GM19351 (cell line): ENCODE data around the gene PCED1B.
"Not testable (repeated sequence)": the region's sequence is repeated elsewhere in the genome, so short reads cannot be mapped to it uniquely, and the experiment has no call there.

Experiments used
- ATAC-seq: cut with Tn5 transposase; IDR thresholded peaks from one replicate; pipeline ENCODE4 v1.9.1; 2021; ENCODE audit warnings: mild to moderate bottlenecking, moderate library complexity; ENCODE audit not compliant: unreplicated experiment

Gene PCED1B

GRCh38 chr12:47117305-47117704 lies 37.9 kb downstream of the PCED1B start:
- ATAC-seq: not testable (repeated sequence)

GRCh38 chr12:47120736-47121135 lies 41.3 kb downstream of the PCED1B start:
- ATAC-seq: no peak

DNA sequence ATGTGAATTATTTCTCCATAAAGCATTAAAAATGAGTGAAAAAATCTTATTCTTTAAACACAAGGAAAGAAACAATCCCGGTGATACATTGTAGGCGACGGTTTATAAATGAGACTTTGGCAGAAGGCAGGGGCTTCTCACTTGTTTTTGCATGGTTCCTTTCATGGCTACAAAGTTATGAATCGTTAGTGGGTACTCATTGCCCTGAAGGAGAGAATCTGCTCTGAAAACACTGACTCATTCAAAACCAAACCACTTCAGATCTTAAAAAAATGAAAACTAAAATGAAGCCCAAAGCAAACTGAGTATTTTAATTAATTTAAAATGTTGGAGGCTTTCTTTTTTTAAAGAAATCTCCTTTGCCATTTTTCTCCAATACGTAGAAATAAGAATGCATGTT lies 41.7 kb downstream of the PCED1B start:
- ATAC-seq: no peak

DNA sequence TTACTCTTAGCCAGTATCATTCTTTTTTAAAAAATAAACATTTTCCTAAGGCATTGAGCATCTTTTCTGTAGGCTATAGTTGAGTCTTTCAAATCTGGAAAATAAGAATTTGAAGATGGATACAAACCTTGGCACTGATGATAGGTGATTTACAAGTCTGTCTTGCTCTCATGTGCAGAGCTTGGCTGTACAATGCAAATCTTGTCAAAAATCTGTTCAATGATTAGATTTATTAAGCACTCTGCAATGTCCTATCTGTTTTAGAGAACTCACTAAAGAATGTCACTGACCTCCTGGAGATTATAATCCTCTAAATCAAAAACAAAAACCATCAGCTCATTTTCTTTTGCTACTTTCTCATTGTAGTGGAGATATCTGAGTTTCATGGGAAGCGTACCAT lies 43.2 kb downstream of the PCED1B start:
- ATAC-seq: no peak

DNA sequence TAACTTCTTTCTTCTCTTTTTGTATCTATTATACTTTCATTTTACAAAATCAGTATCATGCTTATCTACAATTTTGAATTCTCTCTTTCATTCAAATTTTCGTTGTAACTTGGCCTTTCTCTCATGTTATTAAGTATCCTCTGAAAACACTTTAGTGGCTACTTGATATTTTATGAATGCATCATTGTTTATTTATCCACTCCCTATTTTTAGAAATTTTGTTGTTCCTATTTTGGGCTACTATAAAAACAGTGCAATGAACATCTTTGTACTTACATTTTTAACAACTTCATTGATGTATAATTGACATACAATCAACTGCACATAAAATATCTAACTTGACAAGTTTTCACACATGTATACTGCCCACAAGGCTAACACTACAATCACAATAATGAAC lies 44.3 kb downstream of the PCED1B start:
- ATAC-seq: no peak

DNA sequence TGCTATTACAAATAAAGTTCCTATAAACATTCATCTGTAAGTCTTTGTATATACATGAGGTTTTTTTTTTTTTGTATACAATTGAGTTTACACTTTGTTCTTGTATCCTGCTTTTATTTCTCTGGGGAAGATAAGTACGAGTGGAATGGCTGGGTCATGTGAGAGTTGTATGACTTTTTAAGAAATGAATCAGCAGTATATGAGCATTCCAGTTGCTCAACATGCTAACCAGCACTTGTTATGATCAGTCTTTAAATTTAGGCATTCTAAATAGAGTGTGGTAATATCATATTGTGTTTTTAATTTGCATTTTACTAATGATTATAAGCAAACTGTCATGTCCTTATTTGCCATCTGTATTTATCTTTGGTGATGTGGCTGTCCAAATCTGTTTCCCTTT lies 45.0 kb downstream of the PCED1B start:
- no peak for ATAC-seq

GRCh38 chr12:47126246-47126645 lies 46.8 kb downstream of the PCED1B start:
- ATAC-seq: no peak

DNA sequence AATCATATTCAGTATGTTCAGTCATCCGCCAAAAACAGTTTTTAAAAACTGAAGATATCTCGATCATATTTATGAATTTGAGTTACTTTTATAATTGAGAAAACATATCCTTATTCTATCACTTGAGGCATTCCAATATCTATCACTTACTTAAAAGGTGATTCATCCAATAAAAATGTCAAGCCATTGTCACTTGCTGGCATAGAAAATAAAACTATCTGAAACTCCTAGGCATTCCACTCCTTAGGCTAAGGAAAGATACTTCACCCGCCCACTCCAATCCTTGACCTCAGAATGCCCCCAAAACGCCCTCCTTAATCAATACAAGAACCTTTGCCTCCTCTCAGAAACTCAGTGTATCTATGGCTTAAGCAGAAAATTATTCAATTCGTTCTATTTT lies 51.6 kb downstream of the PCED1B start:
- no peak for ATAC-seq

GRCh38 chr12:47134005-47134404 lies 54.6 kb downstream of the PCED1B start:
- no peak for ATAC-seq

DNA sequence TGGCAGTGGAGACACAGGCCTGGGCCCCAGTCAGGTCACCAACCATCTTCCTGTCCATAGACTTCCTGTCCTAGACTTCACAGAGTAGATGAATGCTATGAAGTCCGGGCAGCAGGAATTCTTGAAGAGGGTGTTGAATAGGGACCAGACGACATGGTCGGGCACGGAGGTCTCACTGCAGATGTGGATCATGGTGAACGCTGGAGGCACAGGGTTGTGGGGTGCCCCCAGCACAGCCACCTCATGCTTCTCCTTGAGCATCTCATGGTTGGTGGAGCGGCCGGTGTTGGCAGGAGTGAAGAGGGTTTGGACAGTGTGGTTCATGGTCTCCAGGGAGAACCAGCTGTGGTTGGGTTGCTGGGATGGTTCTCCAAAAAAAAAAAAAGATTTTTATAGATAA lies 56.2 kb downstream of the PCED1B start:
- no peak for ATAC-seq

DNA sequence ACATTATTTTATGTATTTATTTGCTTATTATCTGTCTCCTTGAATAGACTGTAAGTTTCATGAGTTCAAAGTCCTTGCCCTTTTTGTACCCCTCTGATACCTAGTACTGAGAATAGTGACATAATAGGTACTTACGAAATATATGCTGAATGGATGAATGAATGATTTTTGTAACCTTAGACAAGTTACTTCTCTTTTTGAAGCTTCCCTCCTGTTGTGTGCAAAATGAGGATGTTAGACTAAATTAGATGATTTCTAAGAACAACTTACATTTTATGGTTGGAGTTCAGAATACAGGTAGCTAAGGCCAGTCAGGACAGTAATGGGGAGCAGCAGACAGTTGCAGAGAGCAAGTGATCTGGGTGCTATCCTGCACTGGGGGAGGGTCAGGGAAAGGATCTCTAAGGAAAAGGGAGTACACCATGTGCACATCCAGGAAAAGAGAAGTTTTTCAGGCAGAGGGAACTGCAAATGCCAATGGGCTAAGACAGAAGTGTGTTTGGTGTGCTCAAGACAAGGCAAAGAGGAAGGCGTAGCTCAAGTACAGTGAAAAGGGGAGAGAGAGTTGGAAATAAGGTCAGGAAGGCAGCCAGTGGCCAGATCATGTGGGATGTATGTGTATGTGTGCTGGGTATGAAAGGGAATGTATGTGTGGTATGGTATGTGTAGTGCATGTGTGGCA lies 59.7 kb downstream of the PCED1B start:
- no peak for ATAC-seq

GRCh38 chr12:47141459-47141858 lies 62.0 kb downstream of the PCED1B start:
- no peak for ATAC-seq

- no peak for ATAC-seq
These were observed 65.3 kb downstream of the PCED1B start for GRCh38 chr12:47144769-47145168.

- ATAC-seq: no peak
These were observed 65.8 kb downstream of the PCED1B start for GRCh38 chr12:47145188-47145587.

- ATAC-seq: no peak
These were observed 68.3 kb downstream of the PCED1B start for GRCh38 chr12:47147739-47148138.

DNA sequence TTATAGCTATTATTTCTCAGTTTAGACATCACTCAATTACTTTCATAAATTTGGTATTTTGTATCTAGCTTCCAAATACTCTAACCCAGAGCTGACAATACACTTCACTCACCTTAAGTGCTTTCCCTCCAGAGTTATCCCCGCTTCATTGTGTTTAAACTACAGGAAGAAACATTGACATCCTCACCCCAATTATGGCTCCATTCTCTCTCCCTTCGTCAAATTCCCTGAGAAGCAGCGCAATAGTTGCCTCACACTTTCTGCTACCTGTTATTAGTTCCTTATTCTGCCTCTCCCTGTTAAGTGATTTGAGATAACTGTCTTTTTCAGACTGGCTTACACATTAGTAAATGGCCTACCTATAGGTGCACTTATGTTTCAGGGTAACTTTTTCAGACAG lies 69.7 kb downstream of the PCED1B start:
- ATAC-seq: no peak

GRCh38 chr12:47152095-47152494 lies 72.7 kb downstream of the PCED1B start:
- ATAC-seq: no peak

- no peak for ATAC-seq
These were observed 76.2 kb downstream of the PCED1B start for GRCh38 chr12:47155457-47156166.

DNA sequence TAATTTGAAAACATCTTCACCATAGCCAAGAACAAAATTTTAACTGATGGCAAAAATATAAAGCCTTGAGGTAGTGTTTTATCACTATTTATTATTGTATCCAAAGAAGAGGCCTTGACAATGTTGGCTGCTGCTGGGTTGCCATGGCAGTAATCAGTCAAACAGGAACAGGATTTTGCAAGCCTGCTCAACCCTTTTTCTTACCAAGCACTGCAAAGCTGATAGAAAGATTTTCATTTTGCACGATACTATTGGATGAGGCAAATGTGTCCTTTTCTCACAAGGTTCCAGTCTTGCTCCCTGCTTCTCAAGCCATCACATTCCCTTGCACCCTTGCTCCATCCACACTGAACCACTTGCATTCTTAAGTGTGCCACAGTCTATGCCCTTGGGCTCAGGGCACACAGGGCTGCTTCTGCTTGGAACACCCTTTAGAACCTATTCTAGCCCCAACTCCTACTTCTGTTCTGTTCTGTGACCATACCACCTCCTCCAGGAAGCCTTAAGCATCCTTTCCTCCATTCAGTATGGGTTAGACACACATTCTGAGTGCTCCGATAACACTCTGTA lies 76.8 kb downstream of the PCED1B start:
- ATAC-seq: no peak

- no peak for ATAC-seq
These were observed 79.4 kb downstream of the PCED1B start for GRCh38 chr12:47158792-47159191.

DNA sequence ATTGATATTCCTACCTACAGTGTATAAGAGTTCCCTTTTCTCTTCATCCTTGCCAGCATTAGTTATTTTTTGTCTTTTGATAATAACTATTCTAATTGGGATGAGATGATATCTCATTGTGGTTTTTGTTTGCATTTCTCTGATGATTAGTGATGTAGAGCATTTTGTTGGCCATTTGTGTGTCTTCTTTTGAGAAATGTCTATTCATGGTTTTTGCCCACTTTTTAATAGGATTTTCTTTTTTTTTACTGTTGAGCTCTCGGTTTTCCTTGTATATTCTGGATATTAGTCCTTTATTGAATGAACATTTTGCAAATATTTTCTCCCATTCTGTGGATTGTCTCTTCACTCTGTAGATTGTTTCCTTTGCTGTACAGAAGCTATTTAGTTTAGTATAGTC lies 79.9 kb downstream of the PCED1B start:
- ATAC-seq: no peak
